GM12801 (cell line): Measurements from ENCODE around the gene ID4.

ENCODE experiments used
- CTCF ChIP-seq: IDR thresholded peaks from one replicate; pipeline ENCODE4 v1.5.1; 2011; ENCODE audit warnings: control low read depth; ENCODE audit not compliant: insufficient read length; ENCODE audit errors: extremely low read depth

ID4 gene

GRCh38 chr6:19812512-19813119 is 24.6 kb upstream of the ID4 start:
- no peak for TF ChIP-seq CTCF

GRCh38 chr6:19818805-19819204 is 18.4 kb upstream of the ID4 start:
- no peak for TF ChIP-seq CTCF

- TF ChIP-seq CTCF = no peak
Observed at GRCh38 chr6:19824058-19824807, 12.9 kb upstream of the ID4 start.

- TF ChIP-seq CTCF = no peak
Observed at GRCh38 chr6:19827247-19827646, 9.9 kb upstream of the ID4 start.

- no peak for TF ChIP-seq CTCF
Observed at GRCh38 chr6:19827903-19828302, 9.3 kb upstream of the ID4 start.

GRCh38 chr6:19830171-19830570 is 7.0 kb upstream of the ID4 start:
- TF ChIP-seq CTCF = no peak

- no peak for TF ChIP-seq CTCF
Observed at GRCh38 chr6:19831358-19831757, 5.8 kb upstream of the ID4 start.
